NCI-H2196 (cell line): ENCODE measurements around the gene NMD3.
A peak's percentile ranks its signal among the peaks of the same experiment; 100 is the strongest.
"Not testable (repeated sequence)": the region's sequence is repeated elsewhere in the genome, so short reads cannot be mapped to it uniquely, and the experiment has no call there.

Experiments used
- DNase-seq: peaks from one replicate; lab custom pipeline; 2025; ENCODE audit not compliant: unreplicated experiment; lab: John Stamatoyannopoulos, UW

NMD3 gene

GRCh38 chr3:161220850-161221753, at the start of gene NMD3:
Gene NMD3, plus strand, starts transcription at chr3:161221311. Its CDS starts 703 bp downstream, at chr3:161222014.
- DNase-seq: peak; percentile 97

- peak; percentile 27 for DNase-seq
These were observed 49.2 kb upstream of the NMD3 start for GRCh38 chr3:161171639-161172552.

- DNase-seq: no peak
These were observed 45.6 kb upstream of the NMD3 start for GRCh38 chr3:161175506-161175905.

- no peak for DNase-seq
These were observed 43.1 kb upstream of the NMD3 start for GRCh38 chr3:161177991-161178390.

GRCh38 chr3:161181371-161181770, 39.7 kb upstream of the NMD3 start:
- DNase-seq: not testable (repeated sequence)

- no peak for DNase-seq
These were observed 34.1 kb upstream of the NMD3 start for GRCh38 chr3:161187046-161187445.

- no peak for DNase-seq
These were observed 23.0 kb upstream of the NMD3 start for GRCh38 chr3:161197855-161198850.

GRCh38 chr3:161199926-161200325, 21.2 kb upstream of the NMD3 start:
- no peak for DNase-seq

GRCh38 chr3:161203485-161204098, 17.5 kb upstream of the NMD3 start:
- DNase-seq: no peak

GRCh38 chr3:161208931-161209330, 12.2 kb upstream of the NMD3 start:
- no peak for DNase-seq

- no peak for DNase-seq
These were observed 8.8 kb upstream of the NMD3 start for GRCh38 chr3:161212171-161212771.

GRCh38 chr3:161212906-161213305, 8.2 kb upstream of the NMD3 start:
- no peak for DNase-seq

- no peak for DNase-seq
These were observed 7.5 kb upstream of the NMD3 start for GRCh38 chr3:161213644-161214043.

GRCh38 chr3:161215185-161215584, 5.9 kb upstream of the NMD3 start:
- DNase-seq: no peak

GRCh38 chr3:161217496-161217895, 3.6 kb upstream of the NMD3 start:
- DNase-seq: no peak

GRCh38 chr3:161219495-161219894, 1.6 kb upstream of the NMD3 start:
- DNase-seq: no peak

GRCh38 chr3:161221806-161222600, 892 bp downstream of the NMD3 start:
- DNase-seq: no peak

GRCh38 chr3:161222662-161223061, 1.6 kb downstream of the NMD3 start:
- no peak for DNase-seq

GRCh38 chr3:161224786-161225185, 3.7 kb downstream of the NMD3 start:
- DNase-seq: no peak
